ENCODE measurements around the gene CGN. TPM values are rescaled to one million over a fixed set of nuclear protein-coding genes. Genes with fewer than 3 reads are reported as not detected.

Gene CGN, protein sequence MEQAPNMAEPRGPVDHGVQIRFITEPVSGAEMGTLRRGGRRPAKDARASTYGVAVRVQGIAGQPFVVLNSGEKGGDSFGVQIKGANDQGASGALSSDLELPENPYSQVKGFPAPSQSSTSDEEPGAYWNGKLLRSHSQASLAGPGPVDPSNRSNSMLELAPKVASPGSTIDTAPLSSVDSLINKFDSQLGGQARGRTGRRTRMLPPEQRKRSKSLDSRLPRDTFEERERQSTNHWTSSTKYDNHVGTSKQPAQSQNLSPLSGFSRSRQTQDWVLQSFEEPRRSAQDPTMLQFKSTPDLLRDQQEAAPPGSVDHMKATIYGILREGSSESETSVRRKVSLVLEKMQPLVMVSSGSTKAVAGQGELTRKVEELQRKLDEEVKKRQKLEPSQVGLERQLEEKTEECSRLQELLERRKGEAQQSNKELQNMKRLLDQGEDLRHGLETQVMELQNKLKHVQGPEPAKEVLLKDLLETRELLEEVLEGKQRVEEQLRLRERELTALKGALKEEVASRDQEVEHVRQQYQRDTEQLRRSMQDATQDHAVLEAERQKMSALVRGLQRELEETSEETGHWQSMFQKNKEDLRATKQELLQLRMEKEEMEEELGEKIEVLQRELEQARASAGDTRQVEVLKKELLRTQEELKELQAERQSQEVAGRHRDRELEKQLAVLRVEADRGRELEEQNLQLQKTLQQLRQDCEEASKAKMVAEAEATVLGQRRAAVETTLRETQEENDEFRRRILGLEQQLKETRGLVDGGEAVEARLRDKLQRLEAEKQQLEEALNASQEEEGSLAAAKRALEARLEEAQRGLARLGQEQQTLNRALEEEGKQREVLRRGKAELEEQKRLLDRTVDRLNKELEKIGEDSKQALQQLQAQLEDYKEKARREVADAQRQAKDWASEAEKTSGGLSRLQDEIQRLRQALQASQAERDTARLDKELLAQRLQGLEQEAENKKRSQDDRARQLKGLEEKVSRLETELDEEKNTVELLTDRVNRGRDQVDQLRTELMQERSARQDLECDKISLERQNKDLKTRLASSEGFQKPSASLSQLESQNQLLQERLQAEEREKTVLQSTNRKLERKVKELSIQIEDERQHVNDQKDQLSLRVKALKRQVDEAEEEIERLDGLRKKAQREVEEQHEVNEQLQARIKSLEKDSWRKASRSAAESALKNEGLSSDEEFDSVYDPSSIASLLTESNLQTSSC
- total RNA-seq (2022; extraction: Qiagen RNA extraction) = 1.8 to 2.6 TPM (median 2.1 TPM) in 5 replicates

DNA sequence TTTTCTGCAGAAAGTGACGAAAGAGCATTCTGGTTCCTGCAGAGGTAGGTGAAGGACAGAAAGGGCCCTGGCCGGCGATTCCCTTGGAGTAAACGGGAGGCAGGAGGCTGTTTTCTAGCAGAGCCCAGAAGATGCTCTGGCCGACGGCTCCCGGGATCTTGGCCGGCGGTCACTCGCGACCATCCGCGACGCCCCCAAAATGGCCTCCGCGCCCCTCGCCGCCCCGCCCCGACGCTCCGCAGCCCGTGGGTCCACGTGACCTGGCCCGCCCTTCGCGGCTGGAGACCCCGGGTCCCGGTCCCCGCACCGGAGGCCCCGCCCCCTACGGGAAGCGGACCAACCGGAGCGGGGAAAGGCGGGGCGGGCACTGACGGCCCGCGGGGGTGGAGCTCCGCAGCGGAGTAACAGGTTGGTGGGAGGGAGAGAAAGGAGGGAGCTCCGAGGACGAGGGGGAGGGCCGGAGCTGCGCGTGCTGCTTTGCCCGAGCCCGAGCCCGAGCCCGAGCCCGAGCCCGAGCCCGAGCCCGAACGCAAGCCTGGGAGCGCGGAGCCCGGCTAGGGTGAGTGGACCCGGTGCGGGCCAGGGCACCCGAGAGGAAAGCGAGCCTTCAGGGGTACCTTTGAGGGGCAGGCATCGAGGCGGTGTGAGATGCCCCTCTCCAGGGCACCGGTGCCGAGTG, at the start of gene CGN:
TSS of gene CGN (plus strand) at position 431 of the 679 bp plus-strand sequence. CDS start 7,133 bp downstream, outside the sequence.

DNA sequence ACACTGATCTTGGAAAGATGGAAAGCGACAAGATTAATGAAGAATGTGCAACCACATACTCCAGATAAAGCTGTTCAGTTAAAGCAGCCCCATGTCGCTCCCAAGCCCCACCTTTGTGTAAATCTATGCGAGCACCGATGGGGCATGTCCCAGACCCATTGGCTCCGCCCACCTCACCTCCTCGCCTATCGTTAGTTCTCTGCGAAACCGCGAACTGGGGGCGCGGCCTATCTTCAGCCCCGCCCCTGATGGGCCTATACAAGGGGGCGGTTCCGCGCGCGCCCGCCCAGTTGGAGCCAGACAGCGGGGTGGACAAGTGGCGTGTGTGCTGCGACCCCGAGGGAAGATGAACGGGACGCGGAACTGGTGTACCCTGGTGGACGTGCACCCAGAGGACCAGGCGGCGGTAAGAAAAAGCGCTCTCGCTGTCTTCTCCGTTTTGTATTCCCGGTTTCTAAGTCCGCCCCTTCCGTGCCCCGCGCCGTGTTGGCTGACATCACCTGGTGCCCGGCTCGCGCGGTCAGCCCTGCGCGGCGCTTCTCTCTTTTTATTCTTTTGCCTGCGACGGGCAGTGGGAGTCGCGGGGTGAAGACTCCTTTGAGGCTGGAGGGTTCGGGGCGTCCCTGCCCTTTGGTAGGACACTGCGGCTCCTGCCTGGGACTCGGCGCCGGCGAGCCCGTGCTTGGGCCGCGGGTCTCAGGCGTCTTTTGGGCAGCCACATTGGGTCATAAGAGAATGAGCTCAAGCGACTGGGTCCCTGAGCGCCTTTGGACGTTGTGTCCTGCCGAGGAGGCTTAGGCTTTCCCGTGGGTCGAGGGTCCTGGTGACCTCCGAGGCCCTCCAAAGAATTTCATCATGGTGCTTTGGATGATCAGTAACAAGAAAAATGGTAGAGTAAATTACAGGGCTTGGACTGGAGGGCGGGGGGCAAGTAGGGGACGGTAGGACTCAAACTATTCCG, 29.1 kb downstream of the CGN start, which contains the start of gene TUFT1:
TSS of gene TUFT1 (plus strand) at position 289 of the 961 bp plus-strand sequence. CDS start at position 347, 58 bp downstream.

Other genes starting within 250 kb of the CGN start
- 12.3 to 15.7 TPM (median 13.9 TPM) in 5 replicates for gene ZNF687, start 229.1 kb upstream of the CGN start, total RNA-seq (2022; extraction: Qiagen RNA extraction)
- gene PI4KB, start 184.0 kb upstream of the CGN start, total RNA-seq (2022; extraction: Qiagen RNA extraction) = 23.7 to 25.2 TPM (median 24.4 TPM) in 5 replicates
- 18.1 to 21.5 TPM (median 20.6 TPM) in 5 replicates for gene RFX5, start 164.1 kb upstream of the CGN start, total RNA-seq (2022; extraction: Qiagen RNA extraction)
- 6.4 to 8.5 TPM (median 7.8 TPM) in 5 replicates for gene SELENBP1, start 138.7 kb upstream of the CGN start, total RNA-seq (2022; extraction: Qiagen RNA extraction)
- gene PSMB4, start 111.8 kb upstream of the CGN start, total RNA-seq (2022; extraction: Qiagen RNA extraction) = 352 to 444 TPM (median 418 TPM) in 5 replicates
- 18.4 to 21.7 TPM (median 19.6 TPM) in 5 replicates for gene POGZ, start 51.9 kb upstream of the CGN start, total RNA-seq (2022; extraction: Qiagen RNA extraction)
- 7.3 to 8.3 TPM (median 7.9 TPM) in 5 replicates for gene TUFT1, start 28.9 kb downstream of the CGN start, total RNA-seq (2022; extraction: Qiagen RNA extraction)
- gene SNX27, start 100.7 kb downstream of the CGN start, total RNA-seq (2022; extraction: Qiagen RNA extraction) = 6.6 to 11.0 TPM (median 6.9 TPM) in 5 replicates
- gene CELF3, start 205.4 kb downstream of the CGN start, total RNA-seq (2022; extraction: Qiagen RNA extraction) = not detected in 5 replicates
- gene RIIAD1, start 210.1 kb downstream of the CGN start, total RNA-seq (2022; extraction: Qiagen RNA extraction) = 0.57 TPM in 1 of 5 replicates, not detected in the others

All from A549 treated with AZD2906 at 1 μM for 4 hours (cell line).